WTC11 (cell line): ENCODE results near the gene CDNF. TPM values are rescaled to one million over a fixed set of nuclear protein-coding genes. Genes with fewer than 3 reads are reported as not detected.

Experiments used
- ATAC-seq: fragments of 200-7000 bp; cut with Tn5 transposase; 2 replicates; pipeline ENCODE4 v1.10.0; 2021; ENCODE audit warnings: mild to moderate bottlenecking, moderate library complexity
- CTCF ChIA-PET: fragments of 300-600 bp; sonication (Branson Sonifier 250); formaldehyde crosslinking; loops from one replicate; lab custom pipeline; 2021; ENCODE audit warnings: antibody characterized with exemption; lab: Charles Lee
- POLR2A ChIA-PET: fragments of 350-600 bp; sonication (Branson Sonifier 250); formaldehyde crosslinking; loops from one replicate; lab custom pipeline; 2021; ENCODE audit warnings: antibody characterized with exemption; lab: Charles Lee
- DNase-seq: peaks from one replicate; pipeline ENCODE4 v3.0.0; 2021; ENCODE audit warnings: low spot score
- H3K27ac Mint-ChIP-seq: 2 replicates; pipeline ENCODE4 v1.8.0; 2021; ENCODE audit warnings: mixed read lengths
- H3K27me3 Mint-ChIP-seq: 2 replicates; pipeline ENCODE4 v1.8.0; 2021; ENCODE audit warnings: low read depth, mild to moderate bottlenecking, moderate library complexity, mixed read lengths
- H3K36me3 Mint-ChIP-seq: 2 replicates; pipeline ENCODE4 v1.8.0; 2021; ENCODE audit warnings: mixed read lengths
- H3K4me1 Mint-ChIP-seq: 2 replicates; pipeline ENCODE4 v1.8.0; 2022; ENCODE audit warnings: mixed read lengths
- H3K4me3 Mint-ChIP-seq: 2 replicates; pipeline ENCODE4 v1.8.0; 2021; ENCODE audit warnings: mild to moderate bottlenecking, moderate library complexity, mixed read lengths
- H3K9me3 Mint-ChIP-seq: 2 replicates; pipeline ENCODE4 v1.8.0; 2021; ENCODE audit warnings: mixed read lengths
- ATF1 ChIP-seq: sonication (generic); formaldehyde crosslinking; IDR thresholded peaks from 2 replicates; pipeline ENCODE4 v1.8.1; 2023; ENCODE audit warnings: mild to moderate bottlenecking, moderate library complexity, missing genetic modification reagents
- CREB1 ChIP-seq: sonication (generic); formaldehyde crosslinking; IDR thresholded peaks from 2 replicates; pipeline ENCODE4 v1.8.0; 2023; ENCODE audit warnings: mild to moderate bottlenecking, missing genetic modification reagents
- GABPB1 ChIP-seq: sonication (generic); formaldehyde crosslinking; IDR thresholded peaks from 2 replicates; pipeline ENCODE4 v1.8.1; 2023; ENCODE audit warnings: mild to moderate bottlenecking, missing genetic modification reagents
- ZBTB21 ChIP-seq: sonication (generic); formaldehyde crosslinking; IDR thresholded peaks from 2 replicates; pipeline ENCODE4 v1.8.1; 2023; ENCODE audit warnings: mild to moderate bottlenecking, missing genetic modification reagents, borderline replicate concordance
- total RNA-seq: library from RNA; stranded (reverse); gene quantifications from 3 replicates; pipeline ENCODE4 v1.2.3, GENCODE V29; 2021
- TF ChIP-seq, protein P1 (sequence below): sonication (generic); formaldehyde crosslinking; IDR thresholded peaks from 2 replicates; pipeline ENCODE4 v1.8.1; 2023; ENCODE audit warnings: mild to moderate bottlenecking, missing genetic modification reagents
- TF ChIP-seq, protein P2 (sequence below): fragments of 250-450 bp; sonication (Bioruptor Pico); IDR thresholded peaks from 2 replicates; pipeline ENCODE4 v1.9.0; 2021; ENCODE audit warnings: mild to moderate bottlenecking
- TF ChIP-seq, protein P3 (sequence below): sonication (generic); formaldehyde crosslinking; IDR thresholded peaks from 2 replicates; pipeline ENCODE4 v1.8.1; 2023; ENCODE audit warnings: mild to moderate bottlenecking, moderate library complexity, missing genetic modification reagents
- TF ChIP-seq, protein P4 (sequence below): fragments of 200-600 bp; IDR thresholded peaks from 2 replicates; pipeline ENCODE4 v1.8.0; 2022; ENCODE audit warnings: antibody characterized with exemption
- TF ChIP-seq, protein P5 (sequence below): sonication (generic); formaldehyde crosslinking; IDR thresholded peaks from 2 replicates; pipeline ENCODE4 v1.8.0; 2022; ENCODE audit warnings: mild to moderate bottlenecking, missing genetic modification reagents
- TF ChIP-seq, protein P6 (sequence below): sonication (generic); formaldehyde crosslinking; IDR thresholded peaks from 2 replicates; pipeline ENCODE4 v1.8.1; 2023; ENCODE audit warnings: mild to moderate bottlenecking, missing genetic modification reagents, moderate library complexity
- TF ChIP-seq, protein P7 (sequence below): sonication (generic); formaldehyde crosslinking; IDR thresholded peaks from 2 replicates; pipeline ENCODE4 v1.8.1; 2022; ENCODE audit warnings: mild to moderate bottlenecking, moderate library complexity, missing genetic modification reagents
- TF ChIP-seq, protein P8 (sequence below): sonication (generic); formaldehyde crosslinking; IDR thresholded peaks from 2 replicates; pipeline ENCODE4 v1.8.1; 2022; ENCODE audit warnings: low read depth, missing genetic modification reagents, borderline replicate concordance
- TF ChIP-seq, protein P9 (sequence below): sonication (generic); formaldehyde crosslinking; IDR thresholded peaks from 2 replicates; pipeline ENCODE4 v1.8.1; 2022; ENCODE audit warnings: mild to moderate bottlenecking, missing genetic modification reagents, moderate library complexity, borderline replicate concordance

Gene CDNF
- total RNA-seq, 1 experiment from 2014 or later: 1.4 TPM

DNA sequence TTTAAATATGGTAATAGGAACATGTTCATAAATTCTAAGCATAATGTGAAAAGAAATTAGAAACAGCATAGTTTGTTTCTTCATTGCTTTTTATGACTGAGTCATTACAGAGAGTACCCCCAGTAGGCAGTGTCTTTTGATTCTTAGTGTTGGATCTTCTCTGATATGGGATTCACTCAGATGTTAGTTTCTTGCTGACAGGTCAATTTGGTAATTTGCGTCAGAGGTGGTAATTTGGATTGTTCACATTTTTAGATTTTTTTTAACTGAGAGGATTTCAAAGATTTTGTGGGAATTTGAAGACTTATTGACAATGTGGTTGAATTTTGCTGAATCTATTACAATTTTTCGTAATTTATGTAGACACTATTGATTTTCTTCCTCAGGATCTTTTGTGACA lies 2.3 kb upstream of the CDNF start:
- ATAC-seq (no peak), DNase-seq (no peak)
- Mint-ChIP-seq H3K9me3 (no peaks in the 10 kb centered on the region), H3K36me3 (peaks cover 48% of the 10 kb centered on the region)
- no peak for TF ChIP-seq ATF1 (CRISPR knock-in tag)
- TF ChIP-seq, protein P1, sequence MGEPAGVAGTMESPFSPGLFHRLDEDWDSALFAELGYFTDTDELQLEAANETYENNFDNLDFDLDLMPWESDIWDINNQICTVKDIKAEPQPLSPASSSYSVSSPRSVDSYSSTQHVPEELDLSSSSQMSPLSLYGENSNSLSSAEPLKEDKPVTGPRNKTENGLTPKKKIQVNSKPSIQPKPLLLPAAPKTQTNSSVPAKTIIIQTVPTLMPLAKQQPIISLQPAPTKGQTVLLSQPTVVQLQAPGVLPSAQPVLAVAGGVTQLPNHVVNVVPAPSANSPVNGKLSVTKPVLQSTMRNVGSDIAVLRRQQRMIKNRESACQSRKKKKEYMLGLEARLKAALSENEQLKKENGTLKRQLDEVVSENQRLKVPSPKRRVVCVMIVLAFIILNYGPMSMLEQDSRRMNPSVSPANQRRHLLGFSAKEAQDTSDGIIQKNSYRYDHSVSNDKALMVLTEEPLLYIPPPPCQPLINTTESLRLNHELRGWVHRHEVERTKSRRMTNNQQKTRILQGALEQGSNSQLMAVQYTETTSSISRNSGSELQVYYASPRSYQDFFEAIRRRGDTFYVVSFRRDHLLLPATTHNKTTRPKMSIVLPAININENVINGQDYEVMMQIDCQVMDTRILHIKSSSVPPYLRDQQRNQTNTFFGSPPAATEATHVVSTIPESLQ (CRISPR knock-in tag): no peak
- TF ChIP-seq, protein P2, sequence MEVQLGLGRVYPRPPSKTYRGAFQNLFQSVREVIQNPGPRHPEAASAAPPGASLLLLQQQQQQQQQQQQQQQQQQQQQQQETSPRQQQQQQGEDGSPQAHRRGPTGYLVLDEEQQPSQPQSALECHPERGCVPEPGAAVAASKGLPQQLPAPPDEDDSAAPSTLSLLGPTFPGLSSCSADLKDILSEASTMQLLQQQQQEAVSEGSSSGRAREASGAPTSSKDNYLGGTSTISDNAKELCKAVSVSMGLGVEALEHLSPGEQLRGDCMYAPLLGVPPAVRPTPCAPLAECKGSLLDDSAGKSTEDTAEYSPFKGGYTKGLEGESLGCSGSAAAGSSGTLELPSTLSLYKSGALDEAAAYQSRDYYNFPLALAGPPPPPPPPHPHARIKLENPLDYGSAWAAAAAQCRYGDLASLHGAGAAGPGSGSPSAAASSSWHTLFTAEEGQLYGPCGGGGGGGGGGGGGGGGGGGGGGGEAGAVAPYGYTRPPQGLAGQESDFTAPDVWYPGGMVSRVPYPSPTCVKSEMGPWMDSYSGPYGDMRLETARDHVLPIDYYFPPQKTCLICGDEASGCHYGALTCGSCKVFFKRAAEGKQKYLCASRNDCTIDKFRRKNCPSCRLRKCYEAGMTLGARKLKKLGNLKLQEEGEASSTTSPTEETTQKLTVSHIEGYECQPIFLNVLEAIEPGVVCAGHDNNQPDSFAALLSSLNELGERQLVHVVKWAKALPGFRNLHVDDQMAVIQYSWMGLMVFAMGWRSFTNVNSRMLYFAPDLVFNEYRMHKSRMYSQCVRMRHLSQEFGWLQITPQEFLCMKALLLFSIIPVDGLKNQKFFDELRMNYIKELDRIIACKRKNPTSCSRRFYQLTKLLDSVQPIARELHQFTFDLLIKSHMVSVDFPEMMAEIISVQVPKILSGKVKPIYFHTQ (CRISPR knock-in tag): no peak
- TF ChIP-seq, protein P3, sequence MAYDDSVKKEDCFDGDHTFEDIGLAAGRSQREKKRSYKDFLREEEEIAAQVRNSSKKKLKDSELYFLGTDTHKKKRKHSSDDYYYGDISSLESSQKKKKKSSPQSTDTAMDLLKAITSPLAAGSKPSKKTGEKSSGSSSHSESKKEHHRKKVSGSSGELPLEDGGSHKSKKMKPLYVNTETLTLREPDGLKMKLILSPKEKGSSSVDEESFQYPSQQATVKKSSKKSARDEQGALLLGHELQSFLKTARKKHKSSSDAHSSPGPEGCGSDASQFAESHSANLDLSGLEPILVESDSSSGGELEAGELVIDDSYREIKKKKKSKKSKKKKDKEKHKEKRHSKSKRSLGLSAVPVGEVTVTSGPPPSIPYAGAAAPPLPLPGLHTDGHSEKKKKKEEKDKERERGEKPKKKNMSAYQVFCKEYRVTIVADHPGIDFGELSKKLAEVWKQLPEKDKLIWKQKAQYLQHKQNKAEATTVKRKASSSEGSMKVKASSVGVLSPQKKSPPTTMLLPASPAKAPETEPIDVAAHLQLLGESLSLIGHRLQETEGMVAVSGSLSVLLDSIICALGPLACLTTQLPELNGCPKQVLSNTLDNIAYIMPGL (CRISPR knock-in tag): no peak
- TF ChIP-seq, protein P4, sequence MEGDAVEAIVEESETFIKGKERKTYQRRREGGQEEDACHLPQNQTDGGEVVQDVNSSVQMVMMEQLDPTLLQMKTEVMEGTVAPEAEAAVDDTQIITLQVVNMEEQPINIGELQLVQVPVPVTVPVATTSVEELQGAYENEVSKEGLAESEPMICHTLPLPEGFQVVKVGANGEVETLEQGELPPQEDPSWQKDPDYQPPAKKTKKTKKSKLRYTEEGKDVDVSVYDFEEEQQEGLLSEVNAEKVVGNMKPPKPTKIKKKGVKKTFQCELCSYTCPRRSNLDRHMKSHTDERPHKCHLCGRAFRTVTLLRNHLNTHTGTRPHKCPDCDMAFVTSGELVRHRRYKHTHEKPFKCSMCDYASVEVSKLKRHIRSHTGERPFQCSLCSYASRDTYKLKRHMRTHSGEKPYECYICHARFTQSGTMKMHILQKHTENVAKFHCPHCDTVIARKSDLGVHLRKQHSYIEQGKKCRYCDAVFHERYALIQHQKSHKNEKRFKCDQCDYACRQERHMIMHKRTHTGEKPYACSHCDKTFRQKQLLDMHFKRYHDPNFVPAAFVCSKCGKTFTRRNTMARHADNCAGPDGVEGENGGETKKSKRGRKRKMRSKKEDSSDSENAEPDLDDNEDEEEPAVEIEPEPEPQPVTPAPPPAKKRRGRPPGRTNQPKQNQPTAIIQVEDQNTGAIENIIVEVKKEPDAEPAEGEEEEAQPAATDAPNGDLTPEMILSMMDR: no peak
- TF ChIP-seq, protein P5, sequence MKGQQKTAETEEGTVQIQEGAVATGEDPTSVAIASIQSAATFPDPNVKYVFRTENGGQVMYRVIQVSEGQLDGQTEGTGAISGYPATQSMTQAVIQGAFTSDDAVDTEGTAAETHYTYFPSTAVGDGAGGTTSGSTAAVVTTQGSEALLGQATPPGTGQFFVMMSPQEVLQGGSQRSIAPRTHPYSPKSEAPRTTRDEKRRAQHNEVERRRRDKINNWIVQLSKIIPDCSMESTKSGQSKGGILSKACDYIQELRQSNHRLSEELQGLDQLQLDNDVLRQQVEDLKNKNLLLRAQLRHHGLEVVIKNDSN (CRISPR knock-in tag): no peak
- TF ChIP-seq, protein P6, sequence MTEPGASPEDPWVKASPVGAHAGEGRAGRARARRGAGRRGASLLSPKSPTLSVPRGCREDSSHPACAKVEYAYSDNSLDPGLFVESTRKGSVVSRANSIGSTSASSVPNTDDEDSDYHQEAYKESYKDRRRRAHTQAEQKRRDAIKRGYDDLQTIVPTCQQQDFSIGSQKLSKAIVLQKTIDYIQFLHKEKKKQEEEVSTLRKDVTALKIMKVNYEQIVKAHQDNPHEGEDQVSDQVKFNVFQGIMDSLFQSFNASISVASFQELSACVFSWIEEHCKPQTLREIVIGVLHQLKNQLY (CRISPR knock-in tag): no peak
- TF ChIP-seq, protein P7, sequence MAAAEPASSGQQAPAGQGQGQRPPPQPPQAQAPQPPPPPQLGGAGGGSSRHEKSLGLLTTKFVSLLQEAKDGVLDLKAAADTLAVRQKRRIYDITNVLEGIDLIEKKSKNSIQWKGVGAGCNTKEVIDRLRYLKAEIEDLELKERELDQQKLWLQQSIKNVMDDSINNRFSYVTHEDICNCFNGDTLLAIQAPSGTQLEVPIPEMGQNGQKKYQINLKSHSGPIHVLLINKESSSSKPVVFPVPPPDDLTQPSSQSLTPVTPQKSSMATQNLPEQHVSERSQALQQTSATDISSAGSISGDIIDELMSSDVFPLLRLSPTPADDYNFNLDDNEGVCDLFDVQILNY (CRISPR knock-in tag): no peak
- no peak for TF ChIP-seq CREB1 (CRISPR knock-in tag)
- TF ChIP-seq, protein P8, sequence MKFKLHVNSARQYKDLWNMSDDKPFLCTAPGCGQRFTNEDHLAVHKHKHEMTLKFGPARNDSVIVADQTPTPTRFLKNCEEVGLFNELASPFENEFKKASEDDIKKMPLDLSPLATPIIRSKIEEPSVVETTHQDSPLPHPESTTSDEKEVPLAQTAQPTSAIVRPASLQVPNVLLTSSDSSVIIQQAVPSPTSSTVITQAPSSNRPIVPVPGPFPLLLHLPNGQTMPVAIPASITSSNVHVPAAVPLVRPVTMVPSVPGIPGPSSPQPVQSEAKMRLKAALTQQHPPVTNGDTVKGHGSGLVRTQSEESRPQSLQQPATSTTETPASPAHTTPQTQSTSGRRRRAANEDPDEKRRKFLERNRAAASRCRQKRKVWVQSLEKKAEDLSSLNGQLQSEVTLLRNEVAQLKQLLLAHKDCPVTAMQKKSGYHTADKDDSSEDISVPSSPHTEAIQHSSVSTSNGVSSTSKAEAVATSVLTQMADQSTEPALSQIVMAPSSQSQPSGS: no peak
- no peak for TF ChIP-seq GABPB1 (CRISPR knock-in tag)
- TF ChIP-seq ZBTB21 (CRISPR knock-in tag): no peak
- TF ChIP-seq, protein P9, sequence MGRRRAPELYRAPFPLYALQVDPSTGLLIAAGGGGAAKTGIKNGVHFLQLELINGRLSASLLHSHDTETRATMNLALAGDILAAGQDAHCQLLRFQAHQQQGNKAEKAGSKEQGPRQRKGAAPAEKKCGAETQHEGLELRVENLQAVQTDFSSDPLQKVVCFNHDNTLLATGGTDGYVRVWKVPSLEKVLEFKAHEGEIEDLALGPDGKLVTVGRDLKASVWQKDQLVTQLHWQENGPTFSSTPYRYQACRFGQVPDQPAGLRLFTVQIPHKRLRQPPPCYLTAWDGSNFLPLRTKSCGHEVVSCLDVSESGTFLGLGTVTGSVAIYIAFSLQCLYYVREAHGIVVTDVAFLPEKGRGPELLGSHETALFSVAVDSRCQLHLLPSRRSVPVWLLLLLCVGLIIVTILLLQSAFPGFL (CRISPR knock-in tag): no peak
- TF ChIP-seq, all 79 proteins: peak for 0
- H3K4me1 Mint-ChIP-seq: peaks cover 14% of the 10 kb centered on the region
- CTCF ChIA-PET: no interaction called here
- no peak overlapping the region; the same call in 1 of the 2 replicates for H3K27ac Mint-ChIP-seq
- H3K4me3 Mint-ChIP-seq: peak overlapping the region; percentile 36
- H3K27me3 Mint-ChIP-seq: no peaks in the 10 kb centered on the region
- POLR2A ChIA-PET: no interaction called here
